ENCODE results near the gene NUP98. TPM values are rescaled to one million over a fixed set of nuclear protein-coding genes. Genes with fewer than 3 reads are reported as not detected.

NUP98 gene
- total RNA-seq, 1 experiment from 2014 or later, result 82.4 TPM

DNA sequence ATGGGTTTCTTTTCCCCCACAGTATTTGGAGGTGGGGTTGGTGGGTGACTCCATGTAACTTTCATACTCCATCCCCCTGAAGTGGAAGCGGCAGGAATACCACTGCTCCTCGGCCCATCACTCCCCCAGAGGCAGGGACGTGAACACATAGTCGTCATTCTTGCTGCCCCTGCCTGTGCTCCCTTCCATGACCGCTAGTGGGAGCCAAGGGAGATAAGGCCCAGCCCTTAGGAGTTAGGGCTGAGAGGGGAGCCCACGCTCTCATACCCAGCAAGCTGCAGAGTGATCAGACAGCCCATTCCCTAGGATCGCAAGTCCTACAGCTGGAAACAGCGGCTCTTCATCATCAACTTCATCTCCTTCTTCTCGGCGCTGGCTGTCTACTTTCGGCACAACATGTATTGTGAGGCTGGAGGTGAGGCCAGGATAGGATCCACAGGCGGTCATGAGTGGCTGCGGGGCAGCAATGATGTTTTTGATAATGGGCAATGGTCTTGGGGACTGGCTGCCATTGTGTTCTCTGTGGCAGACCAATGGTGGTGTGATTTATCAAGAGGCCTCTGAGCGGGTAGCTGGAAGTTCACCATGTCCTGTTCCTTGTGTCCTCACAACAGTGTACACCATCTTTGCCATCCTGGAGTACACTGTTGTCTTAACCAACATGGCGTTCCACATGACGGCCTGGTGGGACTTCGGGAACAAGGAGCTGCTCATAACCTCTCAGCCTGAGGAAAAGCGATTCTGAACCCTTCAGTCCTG lies 27.5 kb upstream of the NUP98 start:
- Histone ChIP-seq H3K27ac (ENCODE audit: low read depth, low read length, poor library complexity, severe bottlenecking) (no peak overlapping the region), H3K4me3 (ENCODE audit: low read depth, low read length, poor library complexity, severe bottlenecking) (no peak overlapping the region), H3K4me1 (ENCODE audit: insufficient read depth, low read length, poor library complexity, severe bottlenecking) (no peaks in the 10 kb centered on the region), H3K27me3 (replicated peaks; ENCODE audit: insufficient read depth, low read depth, low read length, poor library complexity) (no peaks in the 10 kb centered on the region), H3K9me3 (ENCODE audit: low read depth, low read length, poor library complexity, severe bottlenecking) (no peaks in the 10 kb centered on the region), H3K36me3 (ENCODE audit: insufficient read depth, low read length, poor library complexity, severe bottlenecking) (peaks cover 6% of the 10 kb centered on the region)
- BruUV-seq (replicated peaks), result no TSS peak
- TF ChIP-seq, protein P1, sequence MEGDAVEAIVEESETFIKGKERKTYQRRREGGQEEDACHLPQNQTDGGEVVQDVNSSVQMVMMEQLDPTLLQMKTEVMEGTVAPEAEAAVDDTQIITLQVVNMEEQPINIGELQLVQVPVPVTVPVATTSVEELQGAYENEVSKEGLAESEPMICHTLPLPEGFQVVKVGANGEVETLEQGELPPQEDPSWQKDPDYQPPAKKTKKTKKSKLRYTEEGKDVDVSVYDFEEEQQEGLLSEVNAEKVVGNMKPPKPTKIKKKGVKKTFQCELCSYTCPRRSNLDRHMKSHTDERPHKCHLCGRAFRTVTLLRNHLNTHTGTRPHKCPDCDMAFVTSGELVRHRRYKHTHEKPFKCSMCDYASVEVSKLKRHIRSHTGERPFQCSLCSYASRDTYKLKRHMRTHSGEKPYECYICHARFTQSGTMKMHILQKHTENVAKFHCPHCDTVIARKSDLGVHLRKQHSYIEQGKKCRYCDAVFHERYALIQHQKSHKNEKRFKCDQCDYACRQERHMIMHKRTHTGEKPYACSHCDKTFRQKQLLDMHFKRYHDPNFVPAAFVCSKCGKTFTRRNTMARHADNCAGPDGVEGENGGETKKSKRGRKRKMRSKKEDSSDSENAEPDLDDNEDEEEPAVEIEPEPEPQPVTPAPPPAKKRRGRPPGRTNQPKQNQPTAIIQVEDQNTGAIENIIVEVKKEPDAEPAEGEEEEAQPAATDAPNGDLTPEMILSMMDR (conservative IDR thresholded peaks at IDR 0.05; ENCODE audit: low read depth, low read length), result peak; percentile 45
- no peak for TF ChIP-seq EZH2 (IDR thresholded peaks at IDR 0.05; ENCODE audit: borderline replicate concordance, low read depth, low read length, poor library complexity, severe bottlenecking)
- ChIA-PET CTCF (no interaction called here), POLR2A (ENCODE audit: low non-redundant PET) (no interaction called here)
- peak; percentile 54 for DNase-seq (ENCODE audit: low spot score)
- intact Hi-C loops (cut with micrococcal nuclease; ENCODE audit: unreplicated experiment), result no loop called here

DNA sequence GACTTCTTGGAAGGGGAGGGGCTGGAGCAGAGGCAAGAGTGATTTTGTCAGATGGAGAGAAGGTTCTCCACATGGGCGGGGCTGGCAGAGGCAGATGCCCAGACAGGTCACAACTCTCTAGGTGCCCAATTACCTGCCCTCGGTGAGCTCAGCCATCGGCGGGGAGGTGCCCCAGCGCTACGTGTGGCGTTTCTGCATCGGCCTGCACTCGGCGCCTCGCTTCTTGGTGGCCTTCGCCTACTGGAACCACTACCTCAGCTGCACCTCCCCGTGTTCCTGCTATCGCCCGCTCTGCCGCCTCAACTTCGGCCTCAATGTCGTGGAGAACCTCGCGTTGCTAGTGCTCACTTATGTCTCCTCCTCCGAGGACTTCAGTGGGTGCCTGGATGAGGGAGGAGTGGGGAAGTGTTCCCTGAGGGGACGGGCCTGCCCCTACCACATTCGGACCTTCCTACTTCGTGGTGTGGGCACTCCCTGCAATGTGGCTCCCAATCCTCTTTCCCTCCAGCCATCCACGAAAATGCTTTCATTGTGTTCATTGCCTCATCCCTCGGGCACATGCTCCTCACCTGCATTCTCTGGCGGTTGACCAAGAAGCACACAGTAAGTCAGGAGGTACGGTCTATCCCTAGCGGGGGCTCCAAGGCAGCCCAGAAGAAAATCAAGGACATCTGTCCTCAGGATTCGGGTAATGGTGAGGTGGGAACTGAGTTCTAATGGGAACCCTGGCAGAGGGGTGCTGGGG lies 26.6 kb upstream of the NUP98 start:
- no TSS peak for BruUV-seq (replicated peaks)
- H3K4me3 ChIP-seq (ENCODE audit: low read depth, low read length, poor library complexity, severe bottlenecking), result no peak overlapping the region
- ChIA-PET POLR2A (ENCODE audit: low non-redundant PET) (no interaction called here), CTCF (no interaction called here)
- no peak for TF ChIP-seq EZH2 (IDR thresholded peaks at IDR 0.05; ENCODE audit: borderline replicate concordance, low read depth, low read length, poor library complexity, severe bottlenecking)
- TF ChIP-seq, protein P1 (conservative IDR thresholded peaks at IDR 0.05; ENCODE audit: low read depth, low read length), result no peak
- H3K9me3 ChIP-seq (ENCODE audit: low read depth, low read length, poor library complexity, severe bottlenecking), result no peaks in the 10 kb centered on the region
- H3K27ac ChIP-seq (ENCODE audit: low read depth, low read length, poor library complexity, severe bottlenecking), result no peak overlapping the region
- no peaks in the 10 kb centered on the region for H3K27me3 ChIP-seq (replicated peaks; ENCODE audit: insufficient read depth, low read depth, low read length, poor library complexity)
- H3K4me1 ChIP-seq (ENCODE audit: insufficient read depth, low read length, poor library complexity, severe bottlenecking), result no peaks in the 10 kb centered on the region
- intact Hi-C loops (cut with micrococcal nuclease; ENCODE audit: unreplicated experiment), result no loop called here
- no peak for DNase-seq (ENCODE audit: low spot score)
- peaks cover 6% of the 10 kb centered on the region for H3K36me3 ChIP-seq (ENCODE audit: insufficient read depth, low read length, poor library complexity, severe bottlenecking)

DNA sequence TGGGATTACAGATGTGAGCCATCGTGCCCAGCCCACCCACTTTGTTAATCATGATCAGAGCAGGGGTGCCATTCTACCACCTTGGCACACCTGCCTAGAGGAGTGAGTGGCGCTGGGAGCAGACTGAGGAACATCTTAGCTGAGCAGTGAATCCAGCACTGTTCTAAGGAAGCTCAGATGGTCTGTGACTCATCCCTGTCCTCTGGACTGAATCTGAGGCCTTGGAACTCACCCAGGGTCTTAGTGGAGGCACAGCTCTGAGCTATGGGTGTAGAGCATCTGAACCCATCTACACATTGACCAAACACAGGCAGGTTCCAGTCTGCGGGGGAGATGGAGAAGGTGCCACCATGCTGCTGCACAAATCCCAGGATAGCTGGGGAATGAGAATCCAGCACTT lies 25.9 kb upstream of the NUP98 start:
- Histone ChIP-seq H3K36me3 (ENCODE audit: insufficient read depth, low read length, poor library complexity, severe bottlenecking) (peaks cover 6% of the 10 kb centered on the region), H3K27ac (ENCODE audit: low read depth, low read length, poor library complexity, severe bottlenecking) (no peak overlapping the region), H3K4me3 (ENCODE audit: low read depth, low read length, poor library complexity, severe bottlenecking) (no peak overlapping the region), H3K4me1 (ENCODE audit: insufficient read depth, low read length, poor library complexity, severe bottlenecking) (no peaks in the 10 kb centered on the region), H3K9me3 (ENCODE audit: low read depth, low read length, poor library complexity, severe bottlenecking) (no peaks in the 10 kb centered on the region), H3K27me3 (replicated peaks; ENCODE audit: insufficient read depth, low read depth, low read length, poor library complexity) (no peaks in the 10 kb centered on the region)
- no TSS peak for BruUV-seq (replicated peaks)
- CTCF ChIA-PET, result no interaction called here
- DNase-seq (ENCODE audit: low spot score), result no peak
- TF ChIP-seq EZH2 (IDR thresholded peaks at IDR 0.05; ENCODE audit: borderline replicate concordance, low read depth, low read length, poor library complexity, severe bottlenecking), result no peak
- TF ChIP-seq, protein P1 (conservative IDR thresholded peaks at IDR 0.05; ENCODE audit: low read depth, low read length), result no peak
- intact Hi-C loops (cut with micrococcal nuclease; ENCODE audit: unreplicated experiment), result no loop called here
- POLR2A ChIA-PET (ENCODE audit: low non-redundant PET), result no interaction called here

Measured in A673 (cell line).